GM12878 (cell line): ENCODE results near the gene ATP8B1.

Source experiments
- BACH1 ChIP-seq: fragments of 450-650 bp; IDR thresholded peaks from 2 replicates; pipeline ENCODE4 v1.6.1; 2017; ENCODE audit warnings: mild to moderate bottlenecking, borderline replicate concordance
- BHLHE40 ChIP-seq, 2 experiments: fragments of 450-650 bp in 1 of 2; IDR thresholded peaks; 2 replicates each; pipeline ENCODE4 v1.6.1; 2011 to 2017; ENCODE audit warnings: low read depth in 2 of 2, borderline replicate concordance in 1 of 2, improper control_type of control experiment in 1 of 2, low read length in 1 of 2, mild to moderate bottlenecking in 1 of 2
- CTCF ChIP-seq, 3 experiments: IDR thresholded peaks in 2 of 3; conservative IDR thresholded peaks in 1 of 3; 2 replicates each; pipeline ENCODE4 v1.5.1; 2011; ENCODE audit warnings: low read depth in 3 of 3, low read length in 3 of 3, mild to moderate bottlenecking in 3 of 3, control low read depth in 2 of 3, moderate library complexity in 2 of 3, inconsistent platforms in 1 of 3, mixed read lengths in 1 of 3; ENCODE audit not compliant: control insufficient read depth in 2 of 3, insufficient read depth in 1 of 3; ENCODE audit errors: extremely low read depth in 1 of 3
- EGR1 ChIP-seq, 2 experiments: IDR thresholded peaks; 1 replicate in 1 of 2; 2 replicates in 1 of 2; pipeline ENCODE4 v1.6.1; 2011 to 2012; ENCODE audit warnings: low read depth in 2 of 2, low read length in 2 of 2, borderline replicate concordance in 1 of 2, mild to moderate bottlenecking in 1 of 2, moderate library complexity in 1 of 2
- EP300 ChIP-seq, 2 experiments: fragments of 150-350 bp in 1 of 2; IDR thresholded peaks; 2 replicates each; pipeline ENCODE4 v1.6.1; 2011 to 2012; ENCODE audit warnings: low read depth in 2 of 2, low read length in 2 of 2, borderline replicate concordance in 1 of 2, improper control_type of control experiment in 1 of 2, inconsistent platforms in 1 of 2; ENCODE audit not compliant: control insufficient read depth in 1 of 2
- EZH2 ChIP-seq: IDR thresholded peaks from 2 replicates; pipeline ENCODE4 v1.6.1; 2012; ENCODE audit warnings: low read depth, mild to moderate bottlenecking, control low read depth, inconsistent platforms, low read length, borderline replicate concordance; ENCODE audit not compliant: control insufficient read depth
- JUND ChIP-seq: IDR thresholded peaks from 2 replicates; pipeline ENCODE4 v1.6.1; 2012; ENCODE audit warnings: low read depth, mild to moderate bottlenecking, low read length, improper control_type of control experiment, moderate library complexity
- NR2C2 ChIP-seq: IDR thresholded peaks from 2 replicates; pipeline ENCODE4 v1.6.1; 2011; ENCODE audit warnings: borderline replicate concordance, low read depth; ENCODE audit not compliant: control insufficient read depth, insufficient read length
- POLR2A ChIP-seq: IDR thresholded peaks from 2 replicates; pipeline ENCODE4 v1.6.1; 2011; ENCODE audit warnings: low read depth, mild to moderate bottlenecking, low read length
- RAD21 ChIP-seq: IDR thresholded peaks from 2 replicates; pipeline ENCODE4 v1.6.1; 2011; ENCODE audit warnings: mild to moderate bottlenecking, low read depth, low read length, moderate library complexity; ENCODE audit not compliant: insufficient read depth
- REST ChIP-seq: IDR thresholded peaks from 2 replicates; pipeline ENCODE4 v1.6.1; 2012; ENCODE audit warnings: mild to moderate bottlenecking, low read depth, low read length
- RFX5 ChIP-seq: IDR thresholded peaks from 2 replicates; pipeline ENCODE4 v1.6.1; 2011; ENCODE audit warnings: low read depth, low read length, improper control_type of control experiment
- TCF12 ChIP-seq: IDR thresholded peaks from 2 replicates; pipeline ENCODE4 v1.6.1; 2011; ENCODE audit warnings: low read depth, mild to moderate bottlenecking, low read length
- USF2 ChIP-seq: IDR thresholded peaks from 2 replicates; pipeline ENCODE4 v1.6.1; 2011; ENCODE audit warnings: low read depth, low read length, improper control_type of control experiment, borderline replicate concordance

- no peak for TF ChIP-seq JUND
- TF ChIP-seq CTCF (IDR thresholded peaks at IDR 0.05 in 2 of 3, conservative IDR thresholded peaks at IDR 0.05 in 1 of 3; ENCODE audit: control insufficient read depth in 2 of 3, extremely low read depth in 1 of 3, insufficient read depth in 1 of 3, low read depth in 3 of 3, low read length in 3 of 3): no peak
- TF ChIP-seq USF2: no peak
- TF ChIP-seq EZH2: no peak
- TF ChIP-seq EP300 (IDR thresholded peaks at IDR 0.05; ENCODE audit: borderline replicate concordance in 1 of 2, control insufficient read depth in 1 of 2, low read depth in 2 of 2, low read length in 2 of 2): no peak
- TF ChIP-seq EGR1 (IDR thresholded peaks at IDR 0.05; ENCODE audit: borderline replicate concordance in 1 of 2, low read depth in 2 of 2, low read length in 2 of 2): no peak
- TF ChIP-seq TCF12: no peak
- TF ChIP-seq REST: no peak
- TF ChIP-seq NR2C2: no peak
- no peak for TF ChIP-seq POLR2A
- no peak for TF ChIP-seq BACH1
- no peak for TF ChIP-seq RAD21
- no peak for TF ChIP-seq RFX5
- no peak for TF ChIP-seq BHLHE40 (IDR thresholded peaks at IDR 0.05; ENCODE audit: borderline replicate concordance in 1 of 2, low read depth in 2 of 2, low read length in 1 of 2)
Observed at GRCh38 chr18:57835904-57836303, 32.8 kb upstream of the ATP8B1 start.
